ENCODE data around the gene SMAD7.

Gene SMAD7

GRCh38 chr18:48929212-48929612 is 21.6 kb downstream of the SMAD7 start:
- DNase-seq = no peak

GRCh38 chr18:48928787-48929186 is 22.0 kb downstream of the SMAD7 start:
- no peak for DNase-seq

- no peak for DNase-seq
These were observed 23.3 kb downstream of the SMAD7 start for GRCh38 chr18:48927286-48928080.

GRCh38 chr18:48926420-48926857 is 24.3 kb downstream of the SMAD7 start:
- no peak for DNase-seq

DNA sequence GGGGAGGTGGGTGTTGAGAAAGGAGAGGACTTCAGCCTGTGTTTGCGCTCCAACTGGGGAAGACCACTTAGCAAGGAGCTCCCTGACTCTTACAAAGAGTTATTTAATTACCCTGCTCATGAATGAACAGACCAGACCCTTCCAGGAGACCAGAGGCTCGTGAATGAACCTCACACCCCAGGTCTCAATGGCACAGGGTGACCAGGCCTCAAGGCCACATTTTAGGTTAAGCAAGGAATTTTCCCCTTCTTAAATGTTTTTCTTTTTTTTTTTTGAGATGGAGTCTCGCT is 25.3 kb downstream of the SMAD7 start:
- DNase-seq = no peak

DNA sequence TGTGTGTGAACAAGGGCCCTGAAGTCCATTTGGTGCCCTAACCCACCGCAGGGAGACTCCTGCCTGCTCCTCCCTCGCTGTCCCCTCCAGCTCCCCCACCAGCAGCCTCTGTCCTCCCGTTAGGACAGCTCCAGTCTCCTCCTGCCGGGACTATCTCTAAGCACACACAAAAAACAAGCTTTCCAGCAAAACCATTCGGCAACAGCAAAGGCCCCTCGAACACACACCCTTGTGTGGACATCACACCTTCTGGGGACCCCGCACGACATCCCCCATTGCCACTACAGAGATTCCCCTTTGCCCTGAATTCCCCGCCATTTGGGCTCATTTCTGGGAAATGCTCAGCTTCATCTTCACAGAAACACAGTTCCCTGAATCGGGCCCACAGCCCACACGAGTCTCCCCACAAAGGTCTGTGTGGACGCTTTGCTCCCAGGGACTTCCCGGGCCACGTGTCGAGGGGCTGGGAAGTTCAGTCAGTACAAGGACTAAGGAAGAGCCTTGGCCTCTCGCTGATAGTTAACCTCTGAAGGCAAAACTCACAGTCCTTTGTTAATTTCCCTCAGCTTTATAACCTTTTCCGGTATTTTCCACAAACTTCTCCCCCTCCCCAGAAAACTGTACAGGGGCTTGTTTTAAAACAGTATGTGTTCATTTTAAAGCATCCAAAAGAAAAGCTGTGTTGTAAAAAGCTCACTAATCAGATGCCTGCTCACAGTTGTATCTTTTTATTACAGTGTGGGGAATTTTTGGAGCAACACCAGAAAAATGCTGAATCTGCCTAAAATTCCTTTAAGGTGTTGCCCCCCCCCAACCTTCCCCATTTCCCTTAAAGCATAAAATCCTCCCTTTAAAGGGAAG is 25.9 kb downstream of the SMAD7 start:
- DNase-seq = no peak

GRCh38 chr18:48923746-48924629 is 26.8 kb downstream of the SMAD7 start:
- DNase-seq = no peak

DNA sequence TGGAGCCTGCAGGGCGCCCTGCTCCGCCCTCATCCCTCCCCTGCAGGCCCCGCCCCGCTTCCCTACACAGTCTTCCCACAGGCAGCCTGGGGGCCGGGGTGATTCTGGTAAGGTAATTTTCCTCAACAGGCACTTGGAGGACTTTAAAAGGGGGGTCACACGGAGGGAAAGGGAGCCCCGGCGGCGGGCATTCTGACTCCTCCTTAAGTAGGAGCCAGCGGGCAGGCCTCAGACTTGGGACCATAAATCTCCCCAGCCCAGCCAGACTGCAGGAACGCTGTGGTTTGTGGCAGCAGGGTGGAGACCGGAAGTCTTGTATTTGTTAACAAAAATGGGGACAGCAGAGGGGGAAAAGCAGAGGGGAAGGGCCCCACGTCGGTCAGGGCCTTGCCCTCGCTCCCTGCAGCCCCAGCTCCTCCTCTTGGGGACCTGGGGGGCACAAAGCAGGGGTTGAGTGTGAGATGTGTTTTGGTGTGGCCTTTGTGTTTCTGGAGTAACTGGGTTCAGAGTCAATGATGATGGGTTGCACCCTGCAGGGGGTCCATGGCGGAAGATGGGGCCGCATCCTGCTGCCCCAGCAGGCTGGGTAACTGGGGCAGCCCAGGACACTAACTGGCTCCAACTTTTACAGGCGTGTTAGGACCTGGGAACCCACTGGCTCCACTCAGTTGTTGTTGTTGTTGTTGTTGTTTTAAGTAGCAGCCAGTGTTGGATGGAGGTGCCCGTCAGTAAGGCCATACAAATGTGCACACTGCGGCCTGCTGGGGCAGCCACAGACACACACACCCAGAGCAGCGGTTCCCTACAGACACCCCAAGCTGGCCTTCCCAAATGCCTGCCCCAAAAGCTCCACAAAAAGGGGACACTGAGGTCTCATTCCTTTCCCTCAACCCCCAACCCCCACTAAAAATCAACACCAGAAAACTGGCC is 27.7 kb downstream of the SMAD7 start:
- no peak for DNase-seq

DNA sequence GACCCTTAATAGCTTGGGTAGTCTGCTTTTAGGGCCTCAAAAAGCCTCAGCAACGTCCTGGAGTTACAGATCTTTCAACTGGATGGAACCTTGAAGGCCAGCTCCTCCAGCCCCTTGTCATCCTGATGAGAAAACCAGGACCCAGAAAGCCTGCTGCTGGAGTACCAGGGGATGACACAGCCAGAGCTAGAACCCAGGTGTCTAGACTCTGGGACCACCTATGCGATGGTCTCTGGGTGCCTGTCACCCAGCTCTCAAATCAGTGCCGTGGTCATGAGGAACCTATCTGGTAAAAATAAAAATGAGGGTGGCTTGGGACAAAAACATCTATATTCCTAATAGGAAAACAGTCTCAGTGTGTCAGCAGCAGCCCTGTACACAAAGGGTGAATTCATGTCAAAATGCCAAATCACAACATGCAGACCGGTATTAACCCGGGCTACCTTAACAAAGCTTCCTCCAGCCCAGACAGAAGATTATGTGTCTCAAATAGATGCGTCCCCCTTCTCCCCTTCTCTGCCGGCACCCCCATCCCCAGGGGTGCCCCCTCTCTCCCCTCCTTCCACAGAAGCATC is 28.5 kb downstream of the SMAD7 start:
- no peak for DNase-seq

DNA sequence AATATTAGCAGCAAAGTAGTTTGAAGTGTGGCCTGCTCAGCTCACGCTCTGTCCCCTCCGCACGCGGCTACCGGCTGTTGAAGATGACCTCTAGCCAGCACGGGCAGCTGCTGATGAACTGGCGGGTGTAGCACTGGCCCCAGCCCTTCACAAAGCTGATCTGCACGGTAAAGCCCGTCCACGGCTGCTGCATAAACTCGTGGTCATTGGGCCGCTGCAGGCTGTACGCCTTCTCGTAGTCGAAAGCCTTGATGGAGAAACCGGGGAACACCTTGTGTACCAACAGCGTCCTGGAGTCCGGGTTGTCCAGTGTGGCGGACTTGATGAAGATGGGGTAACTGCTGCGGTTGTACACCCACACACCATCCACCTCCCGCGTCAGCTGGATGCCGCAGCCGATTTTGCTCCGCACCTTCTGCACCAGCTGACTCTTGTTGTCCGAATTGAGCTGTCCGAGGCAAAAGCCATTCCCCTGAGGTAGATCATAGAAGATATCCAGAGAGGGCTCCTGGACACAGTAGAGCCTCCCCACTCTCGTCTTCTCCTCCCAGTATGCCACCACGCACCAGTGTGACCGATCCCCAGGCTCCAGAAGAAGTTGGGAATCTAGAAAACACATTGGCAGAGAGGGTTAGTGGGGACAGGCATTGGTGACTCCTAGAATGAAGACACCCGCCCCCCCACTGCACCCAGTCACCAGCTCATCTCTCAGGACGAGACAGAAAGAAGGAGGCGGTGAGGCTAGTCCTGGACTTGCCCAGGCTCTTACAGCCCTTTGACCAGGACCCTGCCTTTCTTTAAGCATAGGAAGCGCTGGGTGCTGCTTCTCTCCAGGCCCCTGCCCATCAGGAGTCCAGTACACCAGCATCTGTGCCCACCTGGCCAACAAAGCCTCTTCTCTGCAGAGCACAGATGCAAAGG is 29.2 kb downstream of the SMAD7 start:
- no peak for DNase-seq

GRCh38 chr18:48920408-48921038 is 30.2 kb downstream of the SMAD7 start:
- no peak for DNase-seq

- DNase-seq = no peak
These were observed 31.2 kb downstream of the SMAD7 start for GRCh38 chr18:48919547-48919946.

DNA sequence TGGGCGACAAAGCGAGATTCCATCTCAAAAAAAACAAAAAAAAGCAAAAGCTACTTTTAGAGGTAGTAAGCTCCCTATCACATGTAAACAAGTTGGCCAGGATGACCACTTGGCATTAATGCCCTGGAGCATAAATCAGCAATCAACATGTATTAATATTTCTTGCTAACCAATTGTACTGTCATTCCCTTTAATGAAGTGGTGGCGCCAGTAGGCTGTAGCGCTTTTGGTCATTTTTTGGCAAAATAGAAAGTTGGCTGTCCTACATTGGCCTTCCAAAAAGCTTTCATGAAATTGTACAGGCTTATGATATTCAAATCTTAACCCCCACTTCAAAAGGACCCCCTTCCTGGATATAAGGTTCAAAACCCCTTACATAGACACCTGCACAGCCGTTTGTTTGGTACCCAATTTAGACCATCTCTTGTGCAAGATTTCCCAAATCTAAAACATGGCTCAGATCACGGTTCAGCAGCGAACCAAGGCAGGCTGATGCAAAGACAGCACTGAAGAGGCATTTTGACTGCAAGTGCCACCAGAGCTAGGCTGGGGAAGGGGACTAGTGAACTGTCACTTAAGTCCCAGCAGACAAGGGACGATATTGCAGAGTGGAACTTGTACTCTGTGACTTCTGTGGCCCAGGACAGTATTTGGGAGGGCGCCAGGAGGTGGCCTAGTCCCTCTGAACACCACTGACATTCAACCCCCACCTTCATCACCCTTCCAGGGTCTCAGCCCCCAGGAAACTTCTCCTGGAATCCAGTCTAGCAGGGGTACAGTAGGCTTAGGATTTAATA is 31.9 kb downstream of the SMAD7 start:
- DNase-seq = no peak

- no peak for DNase-seq
These were observed 32.9 kb downstream of the SMAD7 start for GRCh38 chr18:48917579-48918517.

- DNase-seq = no peak
These were observed 34.9 kb downstream of the SMAD7 start for GRCh38 chr18:48915626-48916425.

DNA sequence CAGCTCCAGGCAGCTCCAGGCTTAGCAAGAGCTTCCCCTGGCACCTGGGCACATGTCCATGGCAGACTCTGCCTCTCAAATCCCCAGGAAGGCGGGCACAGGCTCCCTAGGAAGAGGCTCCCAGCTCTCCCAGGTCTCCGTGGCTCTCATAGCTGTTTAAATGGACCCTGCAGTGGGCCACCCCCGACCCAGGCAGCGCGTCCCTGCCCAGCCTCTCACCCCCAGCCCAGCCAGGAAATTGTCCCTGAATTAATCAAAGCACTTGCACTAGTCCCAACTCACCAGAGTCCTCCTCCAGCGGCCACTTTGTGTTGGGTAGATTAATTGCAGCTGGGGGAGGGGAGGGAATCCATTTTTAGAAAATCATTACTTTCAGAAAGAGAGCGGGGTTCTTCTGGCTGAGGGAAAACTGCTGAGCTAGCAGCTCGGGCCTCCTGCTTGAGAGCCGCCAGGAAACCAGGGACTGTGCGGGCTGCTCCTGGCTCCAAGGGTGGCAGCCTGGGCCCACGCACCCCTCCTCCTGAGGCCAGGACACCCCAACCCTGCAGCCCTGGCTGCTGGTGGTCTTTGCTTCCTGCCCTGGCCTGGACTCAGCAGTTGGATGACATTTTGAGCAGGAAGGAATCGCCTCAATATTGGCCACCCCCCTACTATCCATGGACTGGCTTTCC is 36.0 kb downstream of the SMAD7 start:
- DNase-seq = no peak

- no peak for DNase-seq
These were observed 37.0 kb downstream of the SMAD7 start for GRCh38 chr18:48913775-48914174.
